OCI-LY3 (cell line): ENCODE results near the gene FCER2.

Experiments used
- EZH2phosphoT487 ChIP-seq: fragments of 200-600 bp; shearing (Covaris generic); IDR thresholded peaks from 2 replicates; pipeline ENCODE4 v1.6.1; 2018; ENCODE audit warnings: antibody characterized with exemption, mixed run types, low read depth
- TF ChIP-seq, protein P1 (sequence below): fragments of 200-600, 300-600 bp; sonication (generic); IDR thresholded peaks from 2 replicates; pipeline ENCODE4 v1.5.1; 2014; ENCODE audit warnings: antibody characterized with exemption, low read length, low read depth

DNA sequence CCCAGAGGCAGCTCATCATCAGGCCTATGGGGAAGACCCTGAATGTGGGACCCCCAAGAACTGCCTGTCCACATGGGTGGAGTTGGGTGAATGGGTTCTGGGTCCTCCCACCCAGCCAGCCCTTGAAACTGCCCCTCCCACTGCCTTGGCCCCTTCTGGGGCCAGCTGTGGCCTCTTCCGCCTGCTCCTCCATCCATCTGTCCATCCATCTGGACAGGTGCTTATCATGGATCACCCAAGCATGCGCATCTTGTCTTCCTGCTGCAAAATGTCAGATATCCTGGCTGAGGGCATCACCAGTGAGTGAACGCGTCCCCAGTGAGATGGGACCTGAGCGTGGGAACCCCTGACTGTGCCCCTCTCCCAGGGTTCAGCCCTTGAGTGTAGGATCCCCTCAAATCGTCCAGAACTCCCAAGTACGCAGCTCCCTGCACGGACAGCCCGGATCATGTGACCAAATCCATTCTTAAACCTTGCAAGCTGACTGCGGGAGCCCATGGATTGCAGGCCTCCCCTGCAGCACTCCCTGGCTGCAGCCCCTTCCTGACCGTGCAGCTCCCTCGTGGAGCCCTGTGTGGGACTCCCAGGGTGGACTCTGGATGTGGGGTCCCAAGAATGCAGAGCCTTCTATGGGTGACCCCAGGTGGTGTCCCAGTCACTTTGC lies 63.0 kb downstream of the FCER2 start:
- TF ChIP-seq, protein P1, sequence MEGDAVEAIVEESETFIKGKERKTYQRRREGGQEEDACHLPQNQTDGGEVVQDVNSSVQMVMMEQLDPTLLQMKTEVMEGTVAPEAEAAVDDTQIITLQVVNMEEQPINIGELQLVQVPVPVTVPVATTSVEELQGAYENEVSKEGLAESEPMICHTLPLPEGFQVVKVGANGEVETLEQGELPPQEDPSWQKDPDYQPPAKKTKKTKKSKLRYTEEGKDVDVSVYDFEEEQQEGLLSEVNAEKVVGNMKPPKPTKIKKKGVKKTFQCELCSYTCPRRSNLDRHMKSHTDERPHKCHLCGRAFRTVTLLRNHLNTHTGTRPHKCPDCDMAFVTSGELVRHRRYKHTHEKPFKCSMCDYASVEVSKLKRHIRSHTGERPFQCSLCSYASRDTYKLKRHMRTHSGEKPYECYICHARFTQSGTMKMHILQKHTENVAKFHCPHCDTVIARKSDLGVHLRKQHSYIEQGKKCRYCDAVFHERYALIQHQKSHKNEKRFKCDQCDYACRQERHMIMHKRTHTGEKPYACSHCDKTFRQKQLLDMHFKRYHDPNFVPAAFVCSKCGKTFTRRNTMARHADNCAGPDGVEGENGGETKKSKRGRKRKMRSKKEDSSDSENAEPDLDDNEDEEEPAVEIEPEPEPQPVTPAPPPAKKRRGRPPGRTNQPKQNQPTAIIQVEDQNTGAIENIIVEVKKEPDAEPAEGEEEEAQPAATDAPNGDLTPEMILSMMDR: no peak
- no peak for TF ChIP-seq EZH2phosphoT487
